Measurements from ENCODE around the gene PTPN18.
"Not testable (repeated sequence)": the region's sequence is repeated elsewhere in the genome, so short reads cannot be mapped to it uniquely, and the experiment has no call there.

PTPN18 gene

DNA sequence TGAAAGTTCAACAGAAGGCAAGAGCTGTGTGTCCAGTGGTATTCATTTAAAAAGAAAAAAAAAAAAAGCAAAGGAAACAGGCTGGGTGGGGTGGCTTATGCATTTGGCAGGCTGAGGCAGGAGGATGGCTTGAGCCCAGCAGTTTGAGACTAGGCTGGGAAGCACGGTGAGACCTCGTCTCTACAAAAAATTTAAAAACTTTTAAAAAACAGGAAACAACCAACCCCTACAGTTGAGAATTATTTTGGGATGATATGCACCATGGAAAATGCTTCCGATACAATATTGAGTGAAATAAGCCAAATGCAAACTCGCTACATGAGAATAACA lies 31.2 kb downstream of the PTPN18 start:
- no peak for DNase-seq

DNA sequence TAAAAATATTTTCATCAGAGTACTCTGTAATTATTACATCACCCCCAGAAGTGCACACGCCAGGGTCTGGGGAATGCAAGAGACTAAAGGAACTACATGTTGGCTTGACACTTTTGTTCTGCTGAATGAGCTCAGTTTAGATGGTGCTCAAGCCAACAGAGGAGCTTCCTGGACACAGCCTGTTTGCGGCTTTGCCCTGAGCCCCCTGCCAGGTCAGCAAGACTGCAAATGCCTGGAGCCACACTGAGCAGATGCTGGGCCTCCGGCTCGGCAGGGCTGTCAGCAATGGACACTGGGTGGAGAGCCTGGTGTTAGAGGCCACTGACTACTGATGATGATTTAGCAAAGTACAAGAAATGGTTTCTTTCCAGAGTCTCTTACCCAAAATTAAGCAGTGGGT lies 31.9 kb downstream of the PTPN18 start:
- no peak for DNase-seq

DNA sequence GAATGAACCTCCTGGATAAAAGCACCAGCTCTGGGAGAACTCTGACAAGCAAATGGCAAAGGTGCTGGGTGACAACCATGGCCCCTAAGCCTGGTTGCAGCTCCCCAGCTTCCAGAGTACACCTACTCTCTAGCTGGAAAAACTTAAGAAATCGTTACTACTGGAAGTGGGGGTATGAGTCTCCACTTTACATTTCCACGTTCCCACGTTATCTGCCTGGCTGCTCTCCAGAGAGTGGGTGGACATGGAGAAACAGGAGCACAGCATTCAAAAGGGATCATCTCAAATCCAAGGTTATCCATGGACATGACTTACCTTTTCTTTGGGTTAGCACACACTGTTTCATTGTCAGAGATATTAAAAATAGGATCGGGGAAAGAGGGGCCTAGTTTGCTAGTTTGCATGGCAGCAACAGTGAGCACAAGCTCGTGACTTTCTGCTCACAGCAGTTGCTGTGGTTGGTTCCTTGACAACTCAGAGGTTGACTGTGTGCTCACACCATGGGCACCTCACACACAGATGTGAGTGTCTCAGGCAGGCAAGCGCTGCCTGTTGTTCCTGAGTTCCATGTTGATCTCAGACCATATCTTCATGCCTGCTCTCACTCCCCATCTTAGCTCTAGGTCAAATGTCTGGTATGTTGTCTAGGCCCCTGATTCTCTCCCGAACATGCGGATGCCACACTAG lies 32.5 kb downstream of the PTPN18 start:
- DNase-seq, result no peak

GRCh38 chr2:130389358-130389757 lies 33.5 kb downstream of the PTPN18 start:
- no peak for DNase-seq

DNA sequence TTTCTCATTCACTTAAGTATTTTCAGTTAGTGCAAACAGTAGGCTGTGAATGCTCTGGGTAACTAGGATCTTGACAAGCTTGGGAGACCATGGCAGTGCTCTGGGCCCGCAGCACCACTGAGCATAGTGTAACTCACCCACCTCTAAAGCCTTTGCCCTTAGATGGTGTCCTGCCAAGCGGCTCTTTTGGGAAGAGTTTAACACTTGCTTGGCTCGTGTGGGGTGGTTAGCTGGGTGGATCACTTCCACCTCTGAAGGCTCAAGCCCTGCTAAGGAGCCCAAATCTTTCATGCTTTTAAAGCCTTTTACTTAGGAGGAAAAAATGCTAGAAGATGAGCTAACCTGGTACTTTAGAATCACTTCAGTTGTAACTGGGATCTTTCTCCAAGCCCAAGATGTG lies 33.9 kb downstream of the PTPN18 start:
- no peak for DNase-seq

GRCh38 chr2:130390460-130391057 lies 34.7 kb downstream of the PTPN18 start:
- no peak for DNase-seq

- no peak for DNase-seq
Observed at GRCh38 chr2:130391058-130391871, 35.4 kb downstream of the PTPN18 start.

DNA sequence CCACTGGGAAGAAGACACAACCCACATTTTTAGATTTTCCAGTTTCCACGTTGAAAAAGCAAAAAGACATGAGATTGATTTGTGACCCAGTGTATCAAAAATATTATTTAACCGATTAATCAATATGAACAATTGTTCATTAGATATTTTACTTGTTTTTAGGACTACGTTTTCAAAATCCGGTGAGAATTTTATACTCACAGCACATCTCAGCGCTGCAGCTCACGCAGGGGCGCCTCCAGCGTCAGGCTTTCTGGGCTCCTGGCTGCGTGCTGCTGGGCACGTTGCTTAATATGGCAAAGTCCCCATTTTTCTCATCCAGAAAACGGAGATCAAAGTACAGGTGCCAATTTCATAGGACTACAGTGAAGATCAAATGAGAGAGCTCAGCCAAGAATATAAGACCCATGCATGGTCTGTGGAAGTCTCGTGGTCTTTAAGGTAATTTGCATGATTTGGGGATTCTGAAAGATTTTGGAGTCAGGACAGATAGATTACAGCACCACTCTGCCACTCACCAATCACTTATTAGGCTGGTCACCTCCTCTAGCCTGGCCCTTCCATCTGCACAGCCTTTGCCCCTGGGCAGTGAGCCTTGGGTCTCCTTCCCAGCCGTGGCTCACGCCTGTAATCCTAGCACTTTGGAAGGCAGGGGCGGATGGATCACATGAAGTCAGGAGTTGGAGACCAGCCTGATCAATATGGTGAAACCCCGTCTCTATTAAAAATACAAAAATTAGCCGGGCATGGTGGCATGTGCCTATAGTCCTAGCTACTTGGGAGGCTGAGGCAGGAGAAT lies 36.2 kb downstream of the PTPN18 start:
- DNase-seq, result no peak

GRCh38 chr2:130393318-130393910 lies 37.6 kb downstream of the PTPN18 start:
- no peak for DNase-seq

GRCh38 chr2:130406280-130406679 lies 50.4 kb downstream of the PTPN18 start:
- DNase-seq, result not testable (repeated sequence)

- not testable (repeated sequence) for DNase-seq
Observed at GRCh38 chr2:130416693-130417092, 60.8 kb downstream of the PTPN18 start.

DNA sequence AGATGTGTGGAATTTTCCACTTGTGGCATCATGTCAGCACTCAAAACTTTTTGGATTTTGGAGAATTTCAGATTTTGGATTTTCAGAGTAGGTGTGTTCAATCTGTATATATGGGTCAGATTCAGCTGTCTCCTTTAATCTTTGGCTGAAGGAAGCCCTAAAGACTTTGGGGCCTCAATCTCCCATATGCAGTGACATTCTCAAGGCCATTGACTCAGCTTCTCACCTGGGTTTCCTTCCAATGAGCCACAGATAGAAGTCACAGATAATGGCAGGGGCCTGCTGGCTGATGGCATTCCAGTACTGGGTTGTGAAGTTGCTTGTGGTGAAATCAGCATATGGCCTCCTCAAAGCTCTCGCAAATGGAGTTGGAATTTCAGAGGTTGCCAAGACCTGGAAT lies 63.0 kb downstream of the PTPN18 start:
- not testable (repeated sequence) for DNase-seq
